Testis (tissue), 3 donors: ENCODE results near the gene CYFIP2. TPM values are rescaled to one million over a fixed set of nuclear protein-coding genes. Genes with fewer than 3 reads are reported as not detected.

ENCODE experiments used
- DNase-seq: peaks from one replicate; pipeline ENCODE4 v3.0.0-alpha.2; 2019
- H3K27ac ChIP-seq, 2 donors: fragments of 200-600 bp; sonication (generic); one replicate each; pipeline ENCODE4 v1.5.1; 2019
- H3K27me3 ChIP-seq: fragments of 200-600 bp; sonication (generic); one replicate; pipeline ENCODE4 v1.5.1; 2019
- H3K36me3 ChIP-seq: fragments of 200-600 bp; sonication (generic); one replicate; pipeline ENCODE4 v1.5.1; 2017; ENCODE audit warnings: low read depth; ENCODE audit errors: missing control alignments
- H3K4me1 ChIP-seq: fragments of 200-600 bp; sonication (generic); one replicate; pipeline ENCODE4 v1.5.1; 2019
- H3K4me3 ChIP-seq, 2 donors: fragments of 200-600 bp; sonication (generic); one replicate each; pipeline ENCODE4 v1.5.1; 2017 to 2019
- H3K9me3 ChIP-seq: fragments of 200-600 bp; sonication (generic); one replicate; pipeline ENCODE4 v1.5.1; 2017
- POLR2A ChIP-seq: fragments of 450-650 bp; IDR thresholded peaks from one replicate; pipeline ENCODE4 v1.6.1; 2017; ENCODE audit warnings: antibody characterized with exemption, mild to moderate bottlenecking, moderate library complexity
- WGBS, 2 donors: methylation state at CpG; one replicate each; pipeline ENCODE4 v1.1.5; 2018; 5-methylcytosine and 5-hydroxymethylcytosine counted together
- intact Hi-C: fragments of 100-400 bp; cut with DNase I; formaldehyde crosslinking; loops from one replicate; pipeline ENCODE4 v1.15.1; 2023; ENCODE audit warnings: low total_unique reads
- polyA plus RNA-seq: library from polyadenylated mRNA; stranded (reverse); fragments of 350-450 nt; fragmentation: Illumina TruSeq; extraction: RNeasy Lipid Tissue Mini Kit (QIAGEN cat#74804); gene quantifications from one replicate; pipeline ENCODE4 v1.2.3, GENCODE V29; 2014; ENCODE audit warnings: low read depth, low replicate concordance; ENCODE audit not compliant: insufficient read depth
- total RNA-seq, 2 donors: library from RNA; depleted of rRNA; stranded (reverse); fragments of >200 nt; gene quantifications; one replicate each; pipeline ENCODE4 v1.2.3, GENCODE V29; 2016
- TF ChIP-seq, protein P1 (sequence below), 3 experiments: fragments of 450-650 bp in 2 of 3; fragments of 200-600 bp in 1 of 3; sonication (generic) in 1 of 3; IDR thresholded peaks; one replicate each; pipeline ENCODE4 v1.5.1; 2016 to 2019; ENCODE audit warnings: antibody characterized with exemption in 3 of 3, mild to moderate bottlenecking in 2 of 3, moderate library complexity in 1 of 3

CYFIP2 gene
- total and polyA plus RNA-seq, 3 donors from 2014 or later = 21.7 to 41.4 (median 32.1) TPM

DNA sequence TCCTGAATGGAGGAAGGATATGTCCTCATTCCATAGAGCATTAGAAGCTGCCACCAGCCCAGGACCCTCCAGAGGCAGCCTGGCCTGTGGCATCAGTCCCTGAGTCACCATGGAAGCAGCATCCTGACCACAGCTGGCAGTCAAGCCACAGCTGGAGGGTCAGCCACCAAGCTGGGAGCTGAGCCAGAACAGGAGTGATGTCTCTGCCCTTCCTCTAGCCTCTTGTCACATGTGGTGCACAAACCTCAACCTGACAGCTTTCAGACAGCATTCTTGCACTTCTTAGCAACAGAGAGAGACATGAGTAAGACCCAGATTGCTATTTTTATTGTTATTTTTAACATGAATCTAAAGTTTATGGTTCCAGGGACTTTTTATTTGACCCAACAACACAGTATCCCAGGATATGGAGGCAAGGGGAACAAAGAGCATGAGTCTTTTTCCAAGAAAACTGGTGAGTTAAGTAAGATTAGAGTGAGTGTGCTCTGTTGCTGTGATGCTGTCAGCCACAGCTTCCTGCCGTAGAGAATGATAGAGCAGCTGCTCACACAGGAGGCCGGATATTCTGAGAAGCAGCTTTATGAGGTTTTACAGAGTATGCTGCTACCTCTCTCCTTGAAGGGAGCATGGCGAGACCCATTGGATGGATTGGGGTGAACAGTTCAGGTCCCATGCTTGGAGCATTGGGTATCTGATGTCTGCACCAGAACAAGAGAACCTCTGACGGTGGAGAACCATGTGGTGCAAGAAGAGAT lies 13.0 kb upstream of the CYFIP2 start:
- Histone ChIP-seq H3K27ac (no peak overlapping the region), H3K4me3 (no peak overlapping the region), H3K27me3 (no peaks in the 10 kb centered on the region), H3K9me3 (no peaks in the 10 kb centered on the region), H3K4me1 (no peaks in the 10 kb centered on the region), H3K36me3 (no peaks in the 10 kb centered on the region)
- TF ChIP-seq, protein P1, sequence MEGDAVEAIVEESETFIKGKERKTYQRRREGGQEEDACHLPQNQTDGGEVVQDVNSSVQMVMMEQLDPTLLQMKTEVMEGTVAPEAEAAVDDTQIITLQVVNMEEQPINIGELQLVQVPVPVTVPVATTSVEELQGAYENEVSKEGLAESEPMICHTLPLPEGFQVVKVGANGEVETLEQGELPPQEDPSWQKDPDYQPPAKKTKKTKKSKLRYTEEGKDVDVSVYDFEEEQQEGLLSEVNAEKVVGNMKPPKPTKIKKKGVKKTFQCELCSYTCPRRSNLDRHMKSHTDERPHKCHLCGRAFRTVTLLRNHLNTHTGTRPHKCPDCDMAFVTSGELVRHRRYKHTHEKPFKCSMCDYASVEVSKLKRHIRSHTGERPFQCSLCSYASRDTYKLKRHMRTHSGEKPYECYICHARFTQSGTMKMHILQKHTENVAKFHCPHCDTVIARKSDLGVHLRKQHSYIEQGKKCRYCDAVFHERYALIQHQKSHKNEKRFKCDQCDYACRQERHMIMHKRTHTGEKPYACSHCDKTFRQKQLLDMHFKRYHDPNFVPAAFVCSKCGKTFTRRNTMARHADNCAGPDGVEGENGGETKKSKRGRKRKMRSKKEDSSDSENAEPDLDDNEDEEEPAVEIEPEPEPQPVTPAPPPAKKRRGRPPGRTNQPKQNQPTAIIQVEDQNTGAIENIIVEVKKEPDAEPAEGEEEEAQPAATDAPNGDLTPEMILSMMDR (IDR thresholded peaks at IDR 0.05) = no peak
- TF ChIP-seq POLR2A = no peak
- WGBS, 2 donors = 60 to 74% methylated on average over 4 of the region's 4 CpGs
- intact Hi-C loops = no loop called here
- DNase-seq = no peak

DNA sequence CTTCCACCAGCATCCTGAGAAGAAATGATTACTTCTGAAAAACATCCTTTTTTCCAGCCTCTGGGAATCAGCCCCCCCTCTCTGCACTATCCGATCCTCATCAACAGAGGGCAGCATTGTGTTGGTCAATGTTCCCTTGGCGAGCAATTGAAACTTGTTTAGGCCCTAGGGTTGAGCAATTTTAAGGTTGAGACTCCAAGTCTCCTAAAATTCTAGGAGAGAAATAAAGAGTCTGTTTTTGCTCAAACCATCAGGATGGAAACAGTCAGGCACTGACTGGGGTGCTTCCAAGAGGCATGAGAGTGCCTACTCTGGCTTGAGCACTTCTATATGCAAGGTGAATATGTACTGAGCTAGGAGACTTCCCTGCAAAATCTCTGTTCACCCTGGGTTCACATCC lies 12.4 kb upstream of the CYFIP2 start:
- H3K27ac ChIP-seq = no peak overlapping the region
- TF ChIP-seq, protein P1 (IDR thresholded peaks at IDR 0.05) = peak; percentile 63 to 69 (median 64)
- no peak for TF ChIP-seq POLR2A
- no peaks in the 10 kb centered on the region for H3K36me3 ChIP-seq
- intact Hi-C loops = no loop called here
- H3K27me3 ChIP-seq = no peaks in the 10 kb centered on the region
- WGBS, 2 donors = 17 to 47% methylated on average over 2 of the region's 2 CpGs
- H3K9me3 ChIP-seq = no peaks in the 10 kb centered on the region
- no peak overlapping the region for H3K4me3 ChIP-seq
- DNase-seq = peak; percentile 55
- H3K4me1 ChIP-seq = no peaks in the 10 kb centered on the region

DNA sequence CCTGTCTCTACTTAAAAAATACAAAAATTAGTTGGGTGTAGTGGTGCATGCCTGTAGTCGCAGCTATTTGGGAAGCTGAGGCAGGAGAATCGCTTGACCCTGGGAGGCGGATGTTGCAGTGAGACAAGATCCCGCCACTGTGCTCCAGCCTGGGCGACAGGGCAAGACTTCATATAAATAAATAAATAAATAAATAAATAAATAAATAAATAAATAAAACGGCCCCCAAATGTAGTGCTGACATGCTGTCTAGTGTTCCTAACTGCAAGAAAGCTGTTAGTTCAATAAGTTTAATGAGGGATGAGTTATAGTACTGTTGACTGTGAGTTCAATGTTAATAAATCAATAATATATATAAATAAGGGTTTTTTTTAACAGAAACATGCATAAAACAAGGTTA lies 7.5 kb upstream of the CYFIP2 start:
- H3K9me3 ChIP-seq = no peaks in the 10 kb centered on the region
- H3K27ac ChIP-seq = no peak overlapping the region
- no peak for DNase-seq
- intact Hi-C loops = no loop called here
- H3K27me3 ChIP-seq = no peaks in the 10 kb centered on the region
- H3K4me3 ChIP-seq = no peak overlapping the region
- no peaks in the 10 kb centered on the region for H3K36me3 ChIP-seq
- 91 to 95% methylated on average over 6 of the region's 6 CpGs for WGBS, 2 donors
- no peaks in the 10 kb centered on the region for H3K4me1 ChIP-seq
- TF ChIP-seq, protein P1 (IDR thresholded peaks at IDR 0.05) = no peak
- no peak for TF ChIP-seq POLR2A

DNA sequence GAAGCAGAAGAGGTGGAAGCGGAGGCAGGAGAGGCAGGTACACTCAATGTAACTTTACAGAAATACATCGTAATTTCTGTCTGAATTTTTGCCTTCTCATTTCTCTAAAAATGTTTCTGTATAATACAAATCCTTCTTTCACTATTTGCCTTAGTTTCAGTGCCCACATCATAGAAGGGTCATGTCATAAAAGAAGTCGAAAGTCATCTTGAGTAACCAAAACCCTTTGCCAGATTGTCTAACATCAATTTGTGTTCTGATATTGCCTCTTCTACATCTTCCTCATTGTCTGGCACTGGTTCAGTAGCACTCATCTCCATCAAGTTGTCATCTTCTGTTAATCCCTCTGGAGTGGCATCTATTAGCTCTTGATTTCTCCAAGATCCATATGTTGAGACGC lies 6.2 kb upstream of the CYFIP2 start:
- Histone ChIP-seq H3K27ac (no peak overlapping the region), H3K36me3 (no peaks in the 10 kb centered on the region), H3K4me3 (no peak overlapping the region), H3K9me3 (no peaks in the 10 kb centered on the region), H3K27me3 (no peaks in the 10 kb centered on the region), H3K4me1 (no peaks in the 10 kb centered on the region)
- TF ChIP-seq, protein P1 (IDR thresholded peaks at IDR 0.05) = no peak
- TF ChIP-seq POLR2A = no peak
- 93% methylated on average over 4 of the region's 4 CpGs for WGBS, 2 donors
- intact Hi-C loops = no loop called here
- DNase-seq = no peak

- no peak overlapping the region for H3K4me3 ChIP-seq
- H3K4me1 ChIP-seq = no peaks in the 10 kb centered on the region
- no peaks in the 10 kb centered on the region for H3K36me3 ChIP-seq
- intact Hi-C loops = no loop called here
- TF ChIP-seq, protein P1 (IDR thresholded peaks at IDR 0.05) = no peak
- no peak for TF ChIP-seq POLR2A
- no peak overlapping the region for H3K27ac ChIP-seq
- DNase-seq = no peak
- no peaks in the 10 kb centered on the region for H3K9me3 ChIP-seq
- WGBS, 2 donors = 84% methylated on average over 7 of the region's 7 CpGs
- H3K27me3 ChIP-seq = no peaks in the 10 kb centered on the region
Observed at GRCh38 chr5:157263496-157264090, 2.3 kb upstream of the CYFIP2 start.
